DOHH2 (cell line): ENCODE results near the gene TSPAN12.

Source experiments
- EZH2phosphoT487 ChIP-seq: fragments of 200-600 bp; sonication (generic); IDR thresholded peaks from 2 replicates; pipeline ENCODE4 v1.6.1; 2017; ENCODE audit warnings: borderline replicate concordance, mild to moderate bottlenecking, antibody characterized with exemption, low read length, moderate library complexity, mixed read lengths
- TF ChIP-seq, protein P1 (sequence below): fragments of 200-600 bp; sonication (generic); IDR thresholded peaks from one replicate; pipeline ENCODE4 v1.5.1; 2014; ENCODE audit warnings: antibody characterized with exemption, mild to moderate bottlenecking, low read depth, low read length; ENCODE audit not compliant: poor library complexity, severe bottlenecking

DNA sequence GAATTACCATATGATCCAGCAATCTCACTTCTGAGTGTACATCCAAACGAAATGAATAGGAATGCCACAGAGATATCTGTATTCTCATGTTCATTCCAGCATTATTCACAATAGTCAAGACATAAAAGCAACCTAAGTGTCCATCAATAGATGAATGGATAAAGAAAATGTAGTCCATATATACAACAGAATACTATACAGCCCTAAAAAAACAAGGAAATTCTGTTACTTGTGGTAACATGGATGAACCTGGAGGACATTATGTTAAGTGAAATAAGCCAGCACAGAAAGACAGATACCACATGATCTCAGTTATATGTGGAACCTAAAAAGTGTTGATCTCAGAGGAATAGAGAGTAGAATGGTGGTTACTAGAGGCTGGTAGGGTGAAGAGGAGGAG, 26.7 kb downstream of the TSPAN12 start:
- TF ChIP-seq EZH2phosphoT487: no peak
- TF ChIP-seq, protein P1, sequence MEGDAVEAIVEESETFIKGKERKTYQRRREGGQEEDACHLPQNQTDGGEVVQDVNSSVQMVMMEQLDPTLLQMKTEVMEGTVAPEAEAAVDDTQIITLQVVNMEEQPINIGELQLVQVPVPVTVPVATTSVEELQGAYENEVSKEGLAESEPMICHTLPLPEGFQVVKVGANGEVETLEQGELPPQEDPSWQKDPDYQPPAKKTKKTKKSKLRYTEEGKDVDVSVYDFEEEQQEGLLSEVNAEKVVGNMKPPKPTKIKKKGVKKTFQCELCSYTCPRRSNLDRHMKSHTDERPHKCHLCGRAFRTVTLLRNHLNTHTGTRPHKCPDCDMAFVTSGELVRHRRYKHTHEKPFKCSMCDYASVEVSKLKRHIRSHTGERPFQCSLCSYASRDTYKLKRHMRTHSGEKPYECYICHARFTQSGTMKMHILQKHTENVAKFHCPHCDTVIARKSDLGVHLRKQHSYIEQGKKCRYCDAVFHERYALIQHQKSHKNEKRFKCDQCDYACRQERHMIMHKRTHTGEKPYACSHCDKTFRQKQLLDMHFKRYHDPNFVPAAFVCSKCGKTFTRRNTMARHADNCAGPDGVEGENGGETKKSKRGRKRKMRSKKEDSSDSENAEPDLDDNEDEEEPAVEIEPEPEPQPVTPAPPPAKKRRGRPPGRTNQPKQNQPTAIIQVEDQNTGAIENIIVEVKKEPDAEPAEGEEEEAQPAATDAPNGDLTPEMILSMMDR: no peak
